H1 (cell line): ENCODE measurements around the gene ARID2. TPM values are rescaled to one million over a fixed set of nuclear protein-coding genes. Genes with fewer than 3 reads are reported as not detected.

Experiments used
- CBX8 ChIP-seq: fragments of 300-800, 300-1000 bp; sonication (generic); IDR thresholded peaks from 2 replicates; pipeline ENCODE4 v1.7.1; 2016; ENCODE audit warnings: low read depth, low read length, borderline replicate concordance
- CEBPB ChIP-seq: IDR thresholded peaks from 2 replicates; pipeline ENCODE4 v1.6.1; 2012; ENCODE audit warnings: low read depth, low read length
- CHD2 ChIP-seq: IDR thresholded peaks from 2 replicates; pipeline ENCODE4 v1.6.1; 2012; ENCODE audit warnings: low read length, improper control_type of control experiment
- CHD7 ChIP-seq: fragments of 300-600 bp; sonication (generic); IDR thresholded peaks from 2 replicates; pipeline ENCODE4 v1.7.1; 2012; ENCODE audit warnings: low read length, moderate library complexity, mild to moderate bottlenecking, inconsistent platforms; ENCODE audit not compliant: insufficient replicate concordance
- HDAC2 ChIP-seq, 2 experiments: fragments of 300-600 bp in 1 of 2; sonication (generic) in 1 of 2; IDR thresholded peaks; 2 replicates each; pipeline ENCODE4 v1.6.1; 2011 to 2012; ENCODE audit warnings: low read depth in 2 of 2, low read length in 2 of 2, mild to moderate bottlenecking in 2 of 2, moderate library complexity in 2 of 2, borderline replicate concordance in 1 of 2, inconsistent platforms in 1 of 2
- JUN ChIP-seq: IDR thresholded peaks from 2 replicates; pipeline ENCODE4 v1.6.1; 2011; ENCODE audit warnings: low read depth, mild to moderate bottlenecking, improper control_type of control experiment, low read length
- RAD21 ChIP-seq, 2 experiments: IDR thresholded peaks in 1 of 2; conservative IDR thresholded peaks in 1 of 2; 2 replicates each; pipeline ENCODE4 v1.6.1; 2011; ENCODE audit warnings: low read depth in 2 of 2, low read length in 2 of 2, improper control_type of control experiment in 1 of 2, inconsistent platforms in 1 of 2, mild to moderate bottlenecking in 1 of 2, moderate library complexity in 1 of 2
- RXRA ChIP-seq: IDR thresholded peaks from 2 replicates; pipeline ENCODE4 v1.6.1; 2011; ENCODE audit warnings: low read depth, mild to moderate bottlenecking, low read length, moderate library complexity; ENCODE audit not compliant: insufficient read depth
- SIX5 ChIP-seq: IDR thresholded peaks from 2 replicates; pipeline ENCODE4 v1.6.1; 2011; ENCODE audit warnings: mild to moderate bottlenecking, low read depth, low read length
- TAF1 ChIP-seq: IDR thresholded peaks from 2 replicates; pipeline ENCODE4 v1.6.1; 2011; ENCODE audit warnings: mild to moderate bottlenecking, low read depth, low read length
- TCF12 ChIP-seq: IDR thresholded peaks from 2 replicates; pipeline ENCODE4 v1.6.1; 2011; ENCODE audit warnings: low read depth, mild to moderate bottlenecking, low read length
- TEAD4 ChIP-seq: IDR thresholded peaks from 2 replicates; pipeline ENCODE4 v1.6.1; 2012; ENCODE audit warnings: low read depth, low read length, inconsistent platforms, mixed read lengths
- polyA plus RNA-seq, 7 experiments: library from polyadenylated mRNA; depleted of rRNA in 3 of 7; stranded (reverse) in 5 of 7; unstranded in 2 of 7; fragments of >200 nt in 5 of 7; fragments of 200-250 nt in 2 of 7; gene quantifications; 1 replicate in 5 of 7; 2 replicates in 1 of 7; 4 replicates in 1 of 7; pipeline versions ENCODE4 v1.2.1 to v1.2.3, GENCODE V29; 2011 to 2013; ENCODE audit warnings: missing spikeins in 2 of 7, mixed read lengths in 2 of 7
- total RNA-seq: library from RNA; stranded (reverse); fragmentation: NEBNext Ultra II Directional; extraction: Animal tissue kit (Norgen Biotek cat#: 25700); gene quantifications from 2 replicates; pipeline ENCODE4 v1.2.1, GENCODE V29; 2021

The ARID2 gene
- total and polyA plus RNA-seq, 2 of the 8 experiments (the other 6 are each of a cell fraction or from before 2014, with no cell fraction given): 32.0 to 45.2 TPM

GRCh38 chr12:45760333-45760732 is 30.8 kb downstream of the ARID2 start (continued):
- TF ChIP-seq CHD7: no peak
- TF ChIP-seq TEAD4: no peak
- TF ChIP-seq CHD2: no peak
- TF ChIP-seq TCF12: no peak
- no peak for TF ChIP-seq RXRA
- TF ChIP-seq RAD21 (IDR thresholded peaks at IDR 0.05 in 1 of 2, conservative IDR thresholded peaks at IDR 0.05 in 1 of 2; ENCODE audit: low read depth in 2 of 2, low read length in 2 of 2): no peak
- no peak for TF ChIP-seq JUN
- no peak for TF ChIP-seq CBX8
- TF ChIP-seq CEBPB: no peak
- no peak for TF ChIP-seq TAF1
- TF ChIP-seq HDAC2 (IDR thresholded peaks at IDR 0.05; ENCODE audit: borderline replicate concordance in 1 of 2, low read depth in 2 of 2, low read length in 2 of 2): no peak
- no peak for TF ChIP-seq SIX5
- TF ChIP-seq, all 59 proteins: peak for 0
